HFF-Myc (cell line): ENCODE measurements around the gene SLC37A2.

ENCODE experiments used
- DNase-seq: peaks from one replicate; pipeline ENCODE4 v3.0.0-alpha.2; 2011; ENCODE audit warnings: low read depth; ENCODE audit errors: extremely low read depth
- H3K4me3 ChIP-seq: replicated peaks from 2 replicates; pipeline ENCODE4 v1.5.1; 2011; ENCODE audit warnings: low read depth, mild to moderate bottlenecking, control low read depth, low read length
- CTCF ChIP-seq: IDR thresholded peaks from 2 replicates; pipeline ENCODE4 v1.5.1; 2012; ENCODE audit warnings: mild to moderate bottlenecking, low read depth, low read length, control low read depth; ENCODE audit errors: missing control alignments

The SLC37A2 gene

GRCh38 chr11:125117429-125117828, 54.3 kb downstream of the SLC37A2 start:
- no peak for TF ChIP-seq CTCF
- no peak for DNase-seq
- H3K4me3 ChIP-seq, result no peak overlapping the region

GRCh38 chr11:125123194-125123946, 60.3 kb downstream of the SLC37A2 start:
- TF ChIP-seq CTCF, result no peak
- H3K4me3 ChIP-seq, result no peak overlapping the region
- no peak for DNase-seq

- H3K4me3 ChIP-seq, result no peak overlapping the region
- DNase-seq, result peak; percentile 27
- TF ChIP-seq CTCF, result peak; percentile 61
These were observed 61.0 kb downstream of the SLC37A2 start for GRCh38 chr11:125123947-125124617.

- TF ChIP-seq CTCF, result no peak
- no peak for DNase-seq
- no peak overlapping the region for H3K4me3 ChIP-seq
These were observed 61.5 kb downstream of the SLC37A2 start for GRCh38 chr11:125124618-125124992.

GRCh38 chr11:125128450-125128849, 65.3 kb downstream of the SLC37A2 start:
- no peak for DNase-seq
- no peak overlapping the region for H3K4me3 ChIP-seq
- TF ChIP-seq CTCF, result no peak

- no peak for DNase-seq
- no peak overlapping the region for H3K4me3 ChIP-seq
- TF ChIP-seq CTCF, result no peak
These were observed 66.3 kb downstream of the SLC37A2 start for GRCh38 chr11:125129316-125129993.
